Activated T-helper 1 cell treated with anti-CD3 and anti-CD28 coated beads, Interleukin-12 subunit alpha, Interleukin-12 subunit beta, Interleukin-2, Interleukin-4 antibody, amounts not matched to agents 30 ng/mL and 10 ng/mL and 1 ng/mL, durations not matched to agents 14 hours and 24 hours and 36 hours (primary cell): Measurements from ENCODE around the gene IDI2. TPM values are rescaled to one million over a fixed set of nuclear protein-coding genes. Genes with fewer than 3 reads are reported as not detected.

Experiments
- DNase-seq: peaks from one replicate; pipeline ENCODE4 v3.0.0; 2021; ENCODE audit warnings: low spot score
- H3K27ac Mint-ChIP-seq: one replicate; pipeline ENCODE4 v1.8.0; 2021; ENCODE audit warnings: mild to moderate bottlenecking, mixed read lengths
- H3K27me3 Mint-ChIP-seq: one replicate; pipeline ENCODE4 v1.8.0; 2022; ENCODE audit warnings: mild to moderate bottlenecking, moderate library complexity, mixed read lengths; ENCODE audit not compliant: insufficient read depth
- H3K36me3 Mint-ChIP-seq: one replicate; pipeline ENCODE4 v1.8.0; 2021; ENCODE audit warnings: low read depth, mixed read lengths
- H3K4me1 Mint-ChIP-seq: one replicate; pipeline ENCODE4 v1.8.0; 2021; ENCODE audit warnings: low read depth, mixed read lengths
- H3K4me3 Mint-ChIP-seq: one replicate; pipeline ENCODE4 v1.8.0; 2021; ENCODE audit warnings: mild to moderate bottlenecking, moderate library complexity, mixed read lengths
- H3K9me3 Mint-ChIP-seq: one replicate; pipeline ENCODE4 v1.8.0; 2021; ENCODE audit warnings: mixed read lengths
- intact Hi-C: fragments of 100-400 bp; cut with micrococcal nuclease; formaldehyde crosslinking; loops from one replicate; pipeline ENCODE4 v1.15.1; 2024
- total RNA-seq: library from RNA; stranded (reverse); gene quantifications from 2 replicates; pipeline ENCODE4 v1.2.3, GENCODE V29; 2022

The IDI2 gene
- total RNA-seq, 1 donor from 2014 or later, result not detected

DNA sequence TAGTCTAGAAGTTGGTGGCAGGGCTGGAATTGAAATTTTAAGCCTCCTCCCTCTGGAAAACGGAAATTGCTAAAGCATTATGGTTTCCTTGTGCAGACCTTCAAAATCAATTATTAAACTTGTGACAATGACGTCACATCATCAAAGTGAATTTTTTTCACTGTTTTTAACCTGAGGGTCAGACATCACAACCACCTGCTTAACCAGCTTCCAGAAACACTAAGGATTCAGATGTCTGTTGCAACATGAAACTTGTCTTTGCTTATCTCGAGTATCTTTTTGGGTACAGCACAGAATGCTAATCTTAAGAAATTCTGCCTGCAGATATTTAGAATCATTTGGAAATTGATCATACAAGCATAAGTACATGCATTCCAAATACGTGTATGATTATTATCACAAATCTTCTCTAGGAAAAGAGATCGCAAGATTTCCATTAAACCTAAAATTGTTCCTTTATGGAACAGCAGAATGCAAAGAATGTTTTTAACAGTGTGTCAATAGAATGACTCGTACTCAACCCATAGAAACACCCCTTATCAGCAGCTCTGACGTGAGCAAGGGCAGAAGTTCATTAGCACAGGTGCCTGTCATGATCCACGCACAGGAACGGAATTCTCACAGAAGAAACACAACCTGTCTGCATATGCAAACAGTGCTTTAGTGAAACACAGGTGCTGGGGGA, 41.5 kb downstream of the IDI2 start:
- H3K27ac Mint-ChIP-seq, result no peak overlapping the region
- peaks cover 13% of the 10 kb centered on the region for H3K4me1 Mint-ChIP-seq
- DNase-seq, result no peak
- intact Hi-C loops, result no loop called here
- H3K27me3 Mint-ChIP-seq, result no peaks in the 10 kb centered on the region
- no peak overlapping the region for H3K4me3 Mint-ChIP-seq
- peaks cover 12% of the 10 kb centered on the region for H3K36me3 Mint-ChIP-seq
- H3K9me3 Mint-ChIP-seq, result peaks cover 18% of the 10 kb centered on the region

DNA sequence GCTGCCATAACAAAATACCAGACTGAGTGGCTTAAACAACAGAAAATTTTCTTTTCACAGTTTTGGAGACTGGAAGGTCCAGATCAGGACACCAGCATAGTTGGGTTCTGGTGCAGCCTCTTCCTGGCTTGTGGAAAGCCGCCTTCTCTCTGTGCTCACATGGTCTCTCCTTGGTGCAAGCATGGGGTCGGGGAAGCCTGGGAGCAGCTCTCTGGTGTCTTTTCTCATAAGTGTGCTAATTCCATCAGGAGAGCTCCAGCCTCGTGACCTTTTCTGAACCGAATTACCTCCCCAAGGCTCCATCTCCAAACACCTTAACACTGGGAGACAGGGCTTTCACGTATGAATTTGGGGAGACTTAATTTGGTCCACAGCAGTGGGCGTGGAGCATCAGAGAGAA, 42.3 kb downstream of the IDI2 start:
- Mint-ChIP-seq H3K27ac (no peak overlapping the region), H3K27me3 (no peaks in the 10 kb centered on the region), H3K4me3 (no peak overlapping the region), H3K9me3 (peaks cover 25% of the 10 kb centered on the region), H3K36me3 (peaks cover 13% of the 10 kb centered on the region), H3K4me1 (peaks cover 13% of the 10 kb centered on the region)
- no peak for DNase-seq
- intact Hi-C loops, result no loop called here

DNA sequence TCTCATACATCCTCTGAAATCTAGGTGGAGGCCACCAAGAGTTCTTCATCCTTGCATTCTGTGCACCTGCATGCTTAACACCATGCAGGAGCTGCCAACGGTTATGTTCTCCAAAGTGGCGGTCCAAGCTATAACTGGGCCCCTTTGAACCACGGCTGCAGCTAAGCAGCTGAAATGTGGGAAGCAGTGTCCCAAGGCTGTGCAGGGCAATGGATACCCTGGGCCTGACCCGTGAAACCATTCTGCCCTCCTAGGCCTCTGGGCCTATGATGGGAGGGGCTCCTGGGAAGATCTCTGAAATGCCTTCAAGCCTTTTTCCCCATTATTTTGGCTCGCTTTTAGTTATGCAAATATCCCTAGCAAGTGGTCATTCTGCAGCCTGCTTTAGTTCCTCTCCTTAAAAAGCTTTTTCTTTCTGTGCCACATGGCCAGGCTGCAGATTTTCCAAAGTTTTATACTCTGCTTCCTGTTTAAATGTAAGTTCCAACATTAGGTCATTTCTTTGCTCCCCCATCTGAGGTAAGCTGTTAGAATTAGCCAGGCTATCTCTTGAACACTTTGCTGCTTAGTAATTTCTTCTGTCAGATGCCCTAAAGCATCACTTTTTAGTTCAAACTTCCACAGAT, 45.1 kb downstream of the IDI2 start:
- Mint-ChIP-seq H3K27me3 (no peaks in the 10 kb centered on the region), H3K27ac (no peak overlapping the region), H3K9me3 (peaks cover 38% of the 10 kb centered on the region), H3K36me3 (peaks cover 15% of the 10 kb centered on the region), H3K4me1 (no peaks in the 10 kb centered on the region), H3K4me3 (no peak overlapping the region)
- DNase-seq, result no peak
- intact Hi-C loops, result no loop called here

DNA sequence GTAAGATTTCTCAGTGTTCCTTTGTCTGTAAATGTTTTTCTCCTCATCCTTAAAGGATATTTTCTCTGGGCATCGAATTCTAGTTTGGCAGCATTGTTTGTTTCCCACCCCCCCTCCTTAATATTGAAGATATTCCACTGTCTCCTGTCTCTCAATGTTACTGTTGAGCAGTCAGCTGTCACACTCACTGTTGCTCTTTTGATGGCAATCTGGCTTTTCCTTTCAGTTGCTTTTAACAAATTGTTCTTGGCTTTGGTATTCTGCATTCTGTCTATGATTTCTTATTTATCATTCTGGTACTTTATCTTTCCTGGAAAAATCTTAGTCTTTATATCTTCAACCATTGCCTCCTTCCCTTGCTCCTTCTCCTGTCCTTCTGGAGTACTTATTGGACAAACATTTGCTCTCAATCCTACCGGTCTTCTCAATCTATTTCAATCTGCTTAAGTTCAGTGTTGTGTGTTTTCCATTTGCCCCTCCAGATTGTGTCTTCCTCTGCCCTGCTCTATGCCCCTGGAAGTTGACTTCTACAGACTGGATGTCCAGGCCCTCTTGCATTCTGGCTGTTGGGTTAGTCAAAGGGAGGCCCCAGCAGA, 46.7 kb downstream of the IDI2 start:
- no peaks in the 10 kb centered on the region for H3K4me1 Mint-ChIP-seq
- H3K4me3 Mint-ChIP-seq, result no peak overlapping the region
- no peak for DNase-seq
- intact Hi-C loops, result no loop called here
- H3K27me3 Mint-ChIP-seq, result no peaks in the 10 kb centered on the region
- peaks cover 15% of the 10 kb centered on the region for H3K36me3 Mint-ChIP-seq
- H3K9me3 Mint-ChIP-seq, result peaks cover 38% of the 10 kb centered on the region
- no peak overlapping the region for H3K27ac Mint-ChIP-seq

DNA sequence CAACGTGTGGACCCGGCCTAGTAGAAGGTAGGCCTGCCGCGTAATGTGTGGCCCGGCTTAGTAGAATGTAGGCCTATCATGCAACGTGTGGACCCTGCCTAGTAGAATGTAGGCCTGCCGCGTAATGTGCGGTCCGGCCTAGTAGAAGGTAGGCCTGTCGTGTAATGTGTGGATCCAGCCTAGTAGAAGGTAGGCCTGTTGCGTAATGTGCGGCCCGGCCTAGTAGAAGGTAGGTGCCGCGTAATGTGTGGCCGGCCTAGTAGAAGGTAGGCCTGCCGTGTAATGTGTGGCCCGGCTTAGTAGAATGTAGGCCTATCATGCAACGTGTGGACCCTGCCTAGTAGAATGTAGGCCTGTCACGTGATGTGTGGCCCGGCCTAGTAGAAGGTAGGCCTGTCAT, 49.3 kb downstream of the IDI2 start:
- Mint-ChIP-seq H3K36me3 (peaks cover 15% of the 10 kb centered on the region), H3K27ac (no peak overlapping the region), H3K9me3 (peaks cover 37% of the 10 kb centered on the region), H3K27me3 (no peaks in the 10 kb centered on the region), H3K4me3 (no peak overlapping the region), H3K4me1 (no peaks in the 10 kb centered on the region)
- intact Hi-C loops, result no loop called here
- DNase-seq, result no peak

DNA sequence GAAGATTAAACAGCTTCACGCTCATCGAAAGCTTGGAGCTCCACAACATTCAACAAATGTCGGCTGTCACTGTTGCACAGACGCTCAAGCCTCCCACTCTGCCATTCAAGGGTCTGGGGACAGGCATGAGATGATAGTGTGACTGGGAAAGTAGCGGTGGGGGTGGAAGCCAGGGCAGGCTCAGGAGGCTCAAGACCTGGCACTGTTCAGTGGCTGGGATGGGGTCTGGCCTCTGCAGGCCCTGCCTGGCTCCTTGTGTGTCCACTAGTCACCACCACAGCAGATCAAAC, 50.9 kb downstream of the IDI2 start:
- Mint-ChIP-seq H3K4me3 (no peak overlapping the region), H3K4me1 (no peaks in the 10 kb centered on the region), H3K27ac (no peak overlapping the region), H3K36me3 (peaks cover 9% of the 10 kb centered on the region), H3K9me3 (peaks cover 25% of the 10 kb centered on the region), H3K27me3 (peaks cover 7% of the 10 kb centered on the region)
- intact Hi-C loops, result no loop called here
- no peak for DNase-seq

DNA sequence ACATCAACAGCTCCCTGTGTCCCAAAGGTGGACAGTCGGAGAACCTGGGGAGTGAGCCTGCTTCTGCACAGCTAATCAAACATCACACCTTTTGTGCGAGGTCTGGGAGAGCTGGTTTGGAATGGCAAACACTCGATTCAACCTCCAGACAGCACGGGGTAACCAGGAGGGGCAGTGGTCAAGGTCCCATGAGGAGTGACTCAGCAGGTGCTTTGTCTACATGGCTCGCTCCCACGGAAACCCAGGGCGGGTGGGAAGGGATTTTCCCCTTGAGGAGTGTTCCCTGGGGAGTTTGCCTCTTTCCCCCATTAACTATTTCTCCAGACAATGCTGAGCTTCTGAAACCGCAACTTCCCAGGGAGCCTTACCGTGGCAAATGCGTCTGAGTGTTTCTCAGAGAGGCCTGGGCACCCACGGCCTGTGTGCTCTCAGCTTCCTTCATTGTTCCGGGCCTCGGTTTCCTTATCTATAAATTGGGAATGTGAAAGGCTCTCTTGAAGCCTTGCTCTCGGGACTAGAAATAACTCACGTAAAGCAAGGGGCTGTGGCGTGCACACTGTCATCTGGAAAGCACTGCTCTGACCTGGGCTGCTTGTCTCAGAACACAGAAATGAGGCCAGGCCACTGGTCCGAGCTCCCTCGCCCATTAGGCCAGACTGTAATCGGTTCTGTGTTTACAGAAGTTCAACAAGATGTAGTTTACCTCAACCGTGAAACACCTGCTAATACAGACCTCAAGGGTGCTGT, 51.4 kb downstream of the IDI2 start:
- H3K4me3 Mint-ChIP-seq, result no peak overlapping the region
- intact Hi-C loops, result no loop called here
- DNase-seq, result no peak
- H3K27ac Mint-ChIP-seq, result no peak overlapping the region
- H3K36me3 Mint-ChIP-seq, result peaks cover 9% of the 10 kb centered on the region
- peaks cover 7% of the 10 kb centered on the region for H3K27me3 Mint-ChIP-seq
- peaks cover 21% of the 10 kb centered on the region for H3K9me3 Mint-ChIP-seq
- no peaks in the 10 kb centered on the region for H3K4me1 Mint-ChIP-seq

DNA sequence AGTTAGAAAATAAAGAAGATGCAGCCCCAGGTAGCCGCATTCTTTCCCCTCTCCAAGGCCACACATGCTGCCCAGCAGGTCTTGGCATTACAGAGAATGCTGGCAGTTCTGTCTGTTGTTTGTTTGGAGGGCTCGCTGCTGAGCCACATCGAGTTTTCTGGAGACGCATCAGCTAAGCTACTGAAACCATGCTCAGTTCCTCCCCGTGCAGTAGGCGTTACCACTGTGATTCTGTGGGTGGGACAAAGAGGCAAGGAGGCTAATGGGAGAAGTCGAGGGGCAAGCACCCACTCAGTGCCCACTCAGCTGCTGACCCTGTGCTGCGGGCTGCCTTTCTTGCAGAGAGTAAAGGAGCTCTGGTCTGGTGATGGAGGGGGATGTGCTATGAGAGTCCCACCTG, 52.9 kb downstream of the IDI2 start:
- DNase-seq, result no peak
- H3K27me3 Mint-ChIP-seq, result peaks cover 9% of the 10 kb centered on the region
- intact Hi-C loops, result no loop called here
- no peaks in the 10 kb centered on the region for H3K4me1 Mint-ChIP-seq
- H3K36me3 Mint-ChIP-seq, result peaks cover 3% of the 10 kb centered on the region
- H3K9me3 Mint-ChIP-seq, result peaks cover 7% of the 10 kb centered on the region
- H3K4me3 Mint-ChIP-seq, result no peak overlapping the region
- H3K27ac Mint-ChIP-seq, result no peak overlapping the region

DNA sequence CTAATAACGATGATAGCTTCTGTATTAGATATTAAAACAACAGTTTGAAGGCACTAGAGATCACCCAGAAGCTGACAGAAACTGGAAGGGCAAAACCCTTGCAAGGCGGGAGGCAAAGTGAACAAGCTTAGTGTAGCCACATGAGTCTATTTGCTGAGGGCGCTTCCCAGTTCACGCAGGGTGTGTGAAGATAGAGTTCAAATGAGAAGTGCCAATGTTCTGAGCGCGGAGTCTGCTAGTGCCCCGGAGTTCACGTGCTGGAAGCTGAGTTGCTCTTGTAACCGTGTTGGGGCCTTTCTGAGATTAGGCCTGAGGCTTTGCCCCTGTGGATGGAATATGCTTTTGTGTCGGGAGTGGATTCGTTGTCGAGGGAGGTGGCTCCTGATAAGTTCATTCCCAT, 54.0 kb downstream of the IDI2 start:
- intact Hi-C loops, result no loop called here
- Mint-ChIP-seq H3K4me1 (peaks cover 7% of the 10 kb centered on the region), H3K36me3 (peaks cover under 1% of the 10 kb centered on the region), H3K4me3 (no peak overlapping the region), H3K9me3 (peaks cover 4% of the 10 kb centered on the region), H3K27ac (no peak overlapping the region), H3K27me3 (peaks cover 14% of the 10 kb centered on the region)
- no peak for DNase-seq

DNA sequence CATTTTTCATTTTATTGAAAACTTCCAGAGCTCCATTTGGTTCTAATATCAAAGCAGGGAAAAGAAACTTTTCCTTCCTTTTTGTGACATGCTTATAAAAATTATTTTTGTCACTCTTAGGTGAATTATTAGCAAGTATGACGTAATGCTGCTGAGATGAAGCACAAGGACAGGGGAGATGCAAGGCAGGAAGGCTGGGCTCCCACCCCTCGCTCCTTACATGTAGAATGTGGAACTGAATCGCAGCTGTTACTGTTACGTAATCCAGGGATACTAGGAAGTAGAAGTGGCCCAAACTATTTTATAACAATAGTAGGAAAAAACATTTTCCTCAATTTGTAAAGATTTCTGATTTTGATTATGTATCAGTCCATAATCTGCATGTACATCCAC, 54.5 kb downstream of the IDI2 start:
- Mint-ChIP-seq H3K27ac (no peak overlapping the region), H3K4me1 (peaks cover 7% of the 10 kb centered on the region), H3K4me3 (no peak overlapping the region), H3K36me3 (no peaks in the 10 kb centered on the region), H3K27me3 (peaks cover 14% of the 10 kb centered on the region), H3K9me3 (no peaks in the 10 kb centered on the region)
- intact Hi-C loops, result no loop called here
- no peak for DNase-seq

DNA sequence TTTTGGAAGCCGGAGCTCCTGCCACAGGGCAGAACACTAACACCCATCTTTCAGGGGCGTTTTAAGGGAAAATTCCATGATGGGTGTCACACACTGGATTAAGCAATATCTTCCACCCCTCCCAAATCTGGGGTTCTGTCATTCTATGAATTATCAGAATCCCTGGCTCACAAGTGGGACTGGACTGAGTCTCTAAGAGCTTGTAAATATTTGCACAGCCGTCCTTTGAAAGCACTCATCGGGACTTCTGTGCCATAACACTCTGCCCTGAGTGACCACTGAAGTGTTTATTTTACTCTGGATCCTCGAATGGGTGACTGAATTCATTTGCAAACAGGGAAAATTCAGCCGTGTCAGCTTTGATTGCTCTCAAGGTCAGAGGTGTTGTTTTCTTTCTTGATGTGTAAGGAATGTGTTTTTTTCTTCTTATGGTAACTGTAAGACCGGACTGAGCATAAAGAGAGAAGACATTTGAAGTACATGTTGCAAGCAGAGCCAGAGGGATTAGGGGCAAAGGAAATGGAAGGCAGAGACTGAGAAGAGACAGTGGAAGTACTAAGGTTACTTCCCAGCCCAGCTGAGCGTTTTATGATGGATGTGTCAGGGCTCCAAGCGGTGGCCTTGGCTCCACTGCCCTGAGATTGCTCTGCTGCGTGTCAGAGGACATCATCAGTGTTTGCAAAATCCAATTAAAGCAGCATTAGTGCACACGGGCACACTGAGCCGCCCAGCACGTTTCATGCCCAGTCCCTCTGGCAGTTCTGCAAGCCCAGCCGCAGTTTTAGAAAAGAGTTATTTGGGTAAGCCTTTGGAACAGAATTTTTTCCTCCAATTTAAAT, 55.1 kb downstream of the IDI2 start:
- Mint-ChIP-seq H3K9me3 (no peaks in the 10 kb centered on the region), H3K36me3 (no peaks in the 10 kb centered on the region), H3K4me3 (no peak overlapping the region), H3K4me1 (peaks cover 7% of the 10 kb centered on the region), H3K27me3 (peaks cover 17% of the 10 kb centered on the region), H3K27ac (no peak overlapping the region)
- intact Hi-C loops, result no loop called here
- no peak for DNase-seq

DNA sequence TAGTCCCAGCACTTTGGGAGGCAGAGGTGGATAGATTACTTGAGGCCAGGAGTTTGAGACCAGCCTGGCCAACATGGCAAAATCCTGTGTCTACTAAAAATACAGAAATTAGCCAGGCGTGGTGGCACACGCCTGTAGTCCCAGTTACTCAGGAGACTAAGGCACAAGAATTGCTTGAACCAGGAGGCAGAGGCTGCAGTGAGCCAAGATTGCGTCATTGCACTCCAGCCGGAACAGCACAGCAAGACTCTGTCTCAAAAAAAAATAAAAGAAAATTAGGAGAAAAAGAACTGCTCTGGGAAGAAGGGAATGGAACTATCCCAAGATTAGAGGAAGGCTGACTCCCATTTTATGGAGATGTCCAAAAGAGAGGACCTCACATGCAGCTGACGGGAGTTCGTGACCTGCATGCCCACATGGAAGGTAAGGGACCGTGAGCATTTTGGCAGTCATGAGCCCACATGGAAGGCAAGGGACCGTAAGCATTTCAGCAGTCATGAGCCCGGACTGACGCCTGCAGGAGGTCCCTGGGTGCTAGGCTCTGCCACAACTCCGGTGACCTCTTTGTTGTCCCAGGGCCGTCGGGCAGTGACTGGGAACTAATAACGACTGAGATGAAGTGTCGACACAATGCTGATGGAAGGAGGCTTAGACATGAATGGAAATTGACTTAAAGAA, 56.0 kb downstream of the IDI2 start:
- H3K27me3 Mint-ChIP-seq, result peaks cover 17% of the 10 kb centered on the region
- H3K9me3 Mint-ChIP-seq, result no peaks in the 10 kb centered on the region
- H3K27ac Mint-ChIP-seq, result no peak overlapping the region
- H3K36me3 Mint-ChIP-seq, result no peaks in the 10 kb centered on the region
- intact Hi-C loops, result no loop called here
- H3K4me1 Mint-ChIP-seq, result peaks cover 7% of the 10 kb centered on the region
- DNase-seq, result no peak
- H3K4me3 Mint-ChIP-seq, result no peak overlapping the region
